ENCODE measurements around the gene HSD17B1.
"Not testable (repeated sequence)": the region's sequence is repeated elsewhere in the genome, so short reads cannot be mapped to it uniquely, and the experiment has no call there.

HSD17B1 gene

DNA sequence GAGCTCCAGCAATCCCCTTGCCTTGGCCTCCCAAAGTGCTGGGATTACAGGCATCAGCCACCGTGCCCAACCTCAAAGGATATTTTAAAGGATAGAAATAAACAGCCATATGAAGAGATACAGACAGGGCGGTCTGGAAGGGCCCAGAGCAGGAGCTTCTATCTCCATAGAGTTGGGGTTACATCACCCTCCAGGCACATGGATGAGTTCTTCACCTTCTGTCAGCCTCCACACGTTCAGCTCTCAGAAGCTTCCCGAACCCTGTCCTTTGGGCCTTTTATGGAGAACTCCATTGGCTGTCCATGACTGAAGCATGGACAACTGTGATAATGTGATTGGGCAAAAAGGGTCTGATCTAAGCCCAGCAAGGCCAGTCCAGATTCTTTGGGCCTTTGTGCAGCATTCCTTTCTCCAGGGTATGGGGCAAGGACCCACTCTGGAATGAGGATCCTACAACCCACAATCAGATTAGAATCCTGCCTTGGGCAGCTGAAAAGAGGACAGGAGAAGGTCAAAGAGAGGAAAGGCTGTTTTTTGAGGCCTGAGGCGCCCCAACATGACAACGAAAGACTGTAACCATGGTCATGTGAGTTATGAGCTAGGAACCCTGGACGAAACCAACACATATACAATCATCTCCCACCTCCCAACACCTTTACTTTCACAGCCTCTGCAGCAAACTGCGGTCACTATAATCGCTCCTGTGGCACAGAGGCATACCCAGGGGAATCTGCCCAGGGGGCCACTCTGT lies 6.8 kb upstream of the HSD17B1 start:
- DNase-seq (ENCODE audit: low read depth in 2 of 3, low spot score in 1 of 3): not testable (repeated sequence)

DNA sequence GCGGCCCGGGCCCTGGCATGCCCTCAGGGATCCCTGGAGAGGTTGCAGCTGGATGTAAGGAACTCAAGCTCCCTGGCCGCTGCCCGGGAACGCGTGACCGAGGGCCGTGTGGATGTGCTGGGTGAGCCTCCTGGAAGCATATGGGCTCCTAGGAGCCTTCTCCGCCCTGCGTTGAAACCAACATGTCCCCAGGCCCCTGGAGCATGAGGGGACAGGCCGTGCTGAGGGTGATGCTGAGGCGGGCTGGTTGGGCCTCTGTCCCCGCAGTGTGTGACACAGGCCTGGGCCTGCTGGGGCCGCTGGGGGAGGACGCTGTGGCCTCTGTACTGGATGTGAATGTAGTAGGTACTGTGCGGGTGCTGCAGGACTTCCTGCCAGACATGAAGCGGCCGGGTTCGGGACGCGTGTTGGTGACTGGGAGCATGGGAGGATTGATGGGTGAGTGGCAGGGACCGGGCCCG lies 5.7 kb upstream of the HSD17B1 start:
- no peak for DNase-seq (ENCODE audit: low read depth in 2 of 3, low spot score in 1 of 3)

DNA sequence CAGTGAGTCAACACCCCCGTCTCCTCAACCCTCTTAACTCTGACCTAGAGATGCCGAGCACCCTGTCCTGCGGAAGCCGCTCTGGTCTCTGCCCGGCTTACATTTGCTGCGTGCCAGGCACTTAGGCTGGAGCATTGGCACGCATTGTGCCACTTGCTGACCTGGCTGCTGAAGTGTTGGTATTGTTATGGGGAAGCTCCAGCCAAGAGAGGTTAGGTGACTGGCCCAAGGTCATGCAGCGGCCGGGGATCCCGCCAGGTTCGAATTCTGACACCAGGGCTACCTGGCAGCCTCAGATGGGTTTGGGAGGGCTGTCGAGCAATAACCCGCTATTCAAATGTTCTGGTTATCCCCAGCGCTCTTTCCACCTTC lies 5.0 kb upstream of the HSD17B1 start:
- DNase-seq (ENCODE audit: low read depth in 2 of 3, low spot score in 1 of 3): no peak

DNA sequence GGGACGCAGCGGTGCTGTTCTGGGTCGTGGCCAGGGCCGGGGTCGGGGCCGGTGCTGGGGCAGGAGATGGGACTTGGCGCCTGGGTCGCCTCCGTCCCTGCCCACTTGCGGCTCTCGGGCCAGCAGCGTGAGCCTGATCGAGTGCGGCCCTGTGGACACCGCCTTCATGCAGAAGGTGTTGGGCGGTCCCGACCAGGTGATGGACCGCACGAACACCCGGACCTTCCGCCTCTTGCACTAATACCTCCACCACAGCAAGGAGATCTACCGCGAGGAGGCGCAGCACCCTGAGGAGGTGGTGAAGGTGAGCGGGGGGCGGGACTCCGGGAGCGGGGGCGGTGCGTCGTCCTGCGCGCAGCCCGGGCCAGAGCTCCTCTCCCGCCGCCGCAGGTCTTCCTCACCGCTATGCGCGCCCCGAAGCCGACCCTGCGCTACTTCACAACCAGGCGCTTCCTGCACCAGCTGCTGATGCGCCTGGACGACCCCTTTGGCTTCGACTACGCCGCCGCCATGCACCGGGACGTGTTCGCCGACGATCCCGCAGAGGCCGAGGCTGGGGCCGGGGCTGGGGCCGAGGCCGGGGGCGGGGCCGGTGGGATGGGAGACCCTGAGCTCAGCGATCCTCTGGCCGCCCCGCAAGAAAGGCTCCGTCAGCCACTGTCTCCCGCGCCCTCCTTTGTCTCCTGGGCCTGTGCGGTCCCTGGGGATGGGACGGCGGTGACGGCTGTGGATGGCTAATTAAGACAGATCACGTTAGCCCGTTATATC lies 4.5 kb upstream of the HSD17B1 start:
- peak; percentile 59 to 80 (median 75) for DNase-seq (ENCODE audit: low read depth in 2 of 3, low spot score in 1 of 3)

DNA sequence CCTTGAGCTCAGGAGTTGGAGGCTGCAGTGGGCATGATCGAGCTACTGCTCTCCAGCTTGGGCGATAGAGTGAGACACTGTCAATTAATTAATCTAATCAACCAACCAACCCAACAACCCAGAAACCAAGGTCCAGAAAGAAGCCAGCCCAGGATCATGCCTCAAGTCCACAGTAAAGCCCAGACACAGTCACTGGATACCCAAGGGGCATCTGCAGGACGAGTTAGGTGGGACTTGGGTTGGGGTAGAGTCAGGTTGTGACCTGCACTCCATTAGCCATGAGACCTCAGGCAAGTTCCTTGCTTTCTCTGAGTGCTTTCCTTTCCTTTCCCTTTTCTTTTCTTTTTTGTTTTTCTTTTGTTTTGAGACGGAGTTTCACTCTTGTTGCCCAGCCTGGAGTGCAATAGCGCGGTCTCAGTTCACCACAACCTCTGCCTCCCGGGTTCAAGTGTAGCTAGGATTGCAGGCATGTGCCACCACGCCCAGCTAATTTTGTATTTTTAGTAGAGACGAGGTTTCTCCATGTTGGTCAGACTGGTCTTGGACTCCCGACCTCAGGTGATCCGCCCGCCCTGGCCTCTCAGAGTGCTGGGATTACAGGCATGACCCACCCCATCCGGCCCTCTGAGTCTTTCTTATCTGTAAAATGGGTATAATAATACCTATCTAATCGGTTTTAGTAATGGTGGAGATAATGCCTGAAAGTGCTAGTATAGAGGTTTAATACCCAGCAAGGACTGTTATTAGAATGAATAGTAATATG lies 3.5 kb upstream of the HSD17B1 start:
- DNase-seq (ENCODE audit: low read depth in 2 of 3, low spot score in 1 of 3): no peak

DNA sequence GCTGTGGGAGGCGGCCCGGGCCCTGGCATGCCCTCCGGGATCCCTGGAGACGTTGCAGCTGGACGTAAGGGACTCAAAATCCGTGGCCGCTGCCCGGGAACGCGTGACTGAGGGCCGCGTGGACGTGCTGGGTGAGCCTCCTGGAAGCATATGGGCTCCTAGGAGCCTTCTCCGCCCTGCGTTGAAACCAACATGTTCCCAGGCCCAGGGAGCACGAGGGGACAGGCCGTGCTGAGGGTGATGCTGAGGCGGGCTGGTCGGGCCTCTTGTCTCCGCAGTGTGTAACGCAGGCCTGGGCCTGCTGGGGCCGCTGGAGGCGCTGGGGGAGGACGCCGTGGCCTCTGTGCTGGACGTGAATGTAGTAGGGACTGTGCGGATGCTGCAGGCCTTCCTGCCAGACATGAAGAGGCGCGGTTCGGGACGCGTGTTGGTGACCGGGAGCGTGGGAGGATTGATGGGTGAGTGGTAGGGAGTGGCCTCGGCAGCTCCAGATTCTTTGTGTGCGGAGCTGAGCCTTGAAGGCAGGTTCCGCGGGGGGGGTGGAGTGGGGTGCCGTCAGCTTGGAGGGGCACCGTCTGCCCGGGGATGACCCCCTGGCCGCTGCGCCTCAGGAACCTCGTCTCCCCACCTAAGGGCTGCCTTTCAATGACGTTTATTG lies 567 bp downstream of the HSD17B1 start:
- DNase-seq (ENCODE audit: low read depth in 2 of 3, low spot score in 1 of 3): no peak

DNA sequence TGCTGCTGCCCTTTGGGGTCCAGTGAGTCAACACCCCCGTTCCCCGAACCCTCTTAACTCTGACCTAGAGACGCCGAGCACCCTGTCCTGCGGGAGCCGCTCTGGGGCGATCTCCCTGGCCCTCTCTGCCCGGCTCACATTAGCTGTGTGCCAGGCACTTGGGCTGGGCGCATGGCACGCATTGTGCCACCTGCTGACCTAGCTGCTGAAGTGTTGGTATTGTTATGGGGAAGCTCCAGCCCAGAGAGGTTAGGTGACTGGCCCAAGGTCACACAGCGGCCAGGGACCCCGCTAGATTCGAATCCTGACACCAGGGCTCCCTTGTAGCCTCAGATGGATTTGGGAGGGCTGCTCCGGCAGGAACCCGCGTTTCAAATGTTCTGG lies 1.1 kb downstream of the HSD17B1 start:
- no peak for DNase-seq (ENCODE audit: low read depth in 2 of 3, low spot score in 1 of 3)

DNA sequence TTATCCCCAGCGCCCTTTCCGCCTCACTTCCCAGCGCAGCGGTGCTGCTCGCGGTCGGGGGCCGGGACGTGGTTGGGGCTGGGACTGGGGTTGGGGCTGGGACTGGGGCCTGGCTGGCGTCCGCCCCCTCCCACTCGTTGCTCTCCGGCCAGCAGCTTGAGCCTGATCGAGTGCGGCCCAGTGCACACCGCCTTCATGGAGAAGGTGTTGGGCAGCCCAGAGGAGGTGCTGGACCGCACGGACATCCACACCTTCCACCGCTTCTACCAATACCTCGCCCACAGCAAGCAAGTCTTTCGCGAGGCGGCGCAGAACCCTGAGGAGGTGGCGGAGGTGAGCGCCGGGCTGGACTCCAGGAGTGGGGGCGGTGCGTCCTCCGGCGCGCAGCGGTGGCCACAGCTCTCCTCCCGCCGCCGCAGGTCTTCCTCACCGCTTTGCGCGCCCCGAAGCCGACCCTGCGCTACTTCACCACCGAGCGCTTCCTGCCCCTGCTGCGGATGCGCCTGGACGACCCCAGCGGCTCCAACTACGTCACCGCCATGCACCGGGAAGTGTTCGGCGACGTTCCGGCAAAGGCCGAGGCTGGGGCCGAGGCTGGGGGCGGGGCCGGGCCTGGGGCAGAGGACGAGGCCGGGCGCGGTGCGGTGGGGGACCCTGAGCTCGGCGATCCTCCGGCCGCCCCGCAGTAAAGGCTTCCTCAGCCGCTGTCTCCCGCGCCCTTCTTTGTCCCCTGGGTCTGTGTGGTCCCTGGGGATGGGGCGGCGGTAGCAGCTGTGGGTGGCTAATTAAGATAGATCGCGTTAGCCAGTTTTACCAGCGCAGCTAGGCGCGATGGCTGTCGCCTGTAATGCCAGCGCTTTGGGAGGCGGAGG lies 1.8 kb downstream of the HSD17B1 start:
- DNase-seq (ENCODE audit: low read depth in 2 of 3, low spot score in 1 of 3): peak in 2 of 3 donors; percentile 52 to 76

DNA sequence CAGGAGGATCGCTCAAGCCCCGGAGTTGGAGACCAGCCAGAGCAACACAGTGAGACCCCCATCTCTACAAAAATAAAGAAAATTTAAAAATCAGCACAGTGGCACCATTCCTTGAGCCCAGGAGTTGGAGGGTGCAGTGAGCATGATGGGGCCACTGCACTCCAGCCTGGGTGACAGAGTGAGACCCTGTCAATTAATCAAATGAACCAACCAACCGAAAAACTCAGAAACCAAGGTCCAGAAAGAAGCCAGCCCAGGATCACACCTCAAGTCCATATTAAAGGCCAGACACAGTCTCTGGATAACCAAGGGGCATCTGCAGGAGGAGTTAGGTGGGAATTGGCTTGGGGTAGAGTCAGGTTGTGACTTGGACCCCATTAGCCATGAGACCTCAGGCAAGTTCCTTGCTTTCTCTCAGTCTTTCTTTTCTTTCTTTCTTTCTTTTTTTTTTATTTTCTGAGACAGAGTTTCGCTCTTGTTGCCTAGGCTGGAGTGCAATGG lies 2.4 kb downstream of the HSD17B1 start:
- DNase-seq (ENCODE audit: low read depth in 2 of 3, low spot score in 1 of 3): no peak

DNA sequence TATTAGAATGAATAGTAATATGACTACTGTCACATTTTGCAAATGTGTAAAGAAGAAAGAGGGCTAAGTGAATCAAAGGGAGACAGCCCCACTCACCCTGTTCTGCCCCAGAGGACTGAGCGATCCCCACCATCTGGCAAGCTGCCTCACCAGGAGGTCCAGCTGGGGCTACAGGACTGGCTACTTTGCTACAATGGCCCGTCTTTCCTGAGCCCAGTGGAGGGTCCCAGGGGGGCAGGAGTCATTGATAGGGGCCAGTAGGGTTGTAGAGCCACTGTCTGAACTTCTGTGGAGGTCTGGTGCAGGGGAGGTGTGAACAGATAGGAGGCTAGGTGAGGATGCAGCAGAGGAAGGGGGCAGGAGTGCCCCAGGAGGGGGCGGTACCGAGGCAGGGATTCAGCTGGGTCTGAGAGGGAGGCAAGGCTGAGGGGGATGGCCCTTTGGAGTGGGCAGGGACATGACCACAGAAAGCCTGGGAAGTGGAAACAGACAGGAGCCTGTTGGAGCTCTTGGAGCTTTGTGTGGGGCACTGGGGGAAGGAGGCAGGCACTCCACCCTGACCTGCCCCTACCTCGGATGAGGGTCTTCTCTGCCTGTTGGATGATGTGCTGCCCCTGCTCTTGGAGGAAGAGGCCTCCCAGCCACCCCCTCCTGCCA lies 3.4 kb downstream of the HSD17B1 start:
- DNase-seq (ENCODE audit: low read depth in 2 of 3, low spot score in 1 of 3): not testable (repeated sequence)

DNA sequence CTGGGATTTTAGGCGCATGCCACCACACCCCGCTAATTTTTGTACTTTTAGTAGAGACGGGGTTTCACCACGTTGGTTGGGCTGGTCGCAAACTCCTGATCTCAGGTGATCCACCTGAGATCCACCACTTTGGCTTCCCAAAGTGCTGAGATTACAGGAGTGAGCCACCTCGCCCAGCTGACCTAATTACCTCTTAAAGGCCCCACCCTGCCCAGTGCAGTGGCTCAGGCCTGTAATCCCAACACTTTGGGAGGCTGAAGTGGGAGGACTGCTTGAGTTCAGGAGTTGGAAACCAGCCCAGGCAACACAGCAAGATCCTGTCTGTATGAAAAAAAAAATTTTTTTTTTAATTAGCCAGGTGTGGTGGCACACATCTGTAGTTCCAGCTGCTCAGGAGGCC lies 6.4 kb downstream of the HSD17B1 start:
- no peak for DNase-seq (ENCODE audit: low read depth in 2 of 3, low spot score in 1 of 3)

DNA sequence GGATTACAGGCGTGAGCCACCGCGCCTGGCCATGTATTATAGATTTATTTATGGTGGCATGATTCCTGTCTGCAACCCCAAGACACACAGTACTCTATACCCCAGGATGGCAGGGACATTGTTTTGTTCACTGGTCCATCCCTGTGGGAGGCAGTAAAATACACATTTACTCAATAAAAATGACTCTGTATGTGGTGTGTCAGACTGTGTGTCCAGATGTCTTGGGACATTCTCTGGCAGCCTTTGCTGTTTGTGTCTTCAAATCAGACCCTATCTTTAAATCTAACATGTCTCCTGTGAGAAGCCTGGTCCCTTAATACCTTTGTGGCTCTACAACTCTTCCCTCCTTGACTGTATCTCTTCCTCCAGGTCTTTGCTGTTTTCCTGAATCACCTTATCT lies 7.5 kb downstream of the HSD17B1 start:
- DNase-seq (ENCODE audit: low read depth in 2 of 3, low spot score in 1 of 3): no peak

DNA sequence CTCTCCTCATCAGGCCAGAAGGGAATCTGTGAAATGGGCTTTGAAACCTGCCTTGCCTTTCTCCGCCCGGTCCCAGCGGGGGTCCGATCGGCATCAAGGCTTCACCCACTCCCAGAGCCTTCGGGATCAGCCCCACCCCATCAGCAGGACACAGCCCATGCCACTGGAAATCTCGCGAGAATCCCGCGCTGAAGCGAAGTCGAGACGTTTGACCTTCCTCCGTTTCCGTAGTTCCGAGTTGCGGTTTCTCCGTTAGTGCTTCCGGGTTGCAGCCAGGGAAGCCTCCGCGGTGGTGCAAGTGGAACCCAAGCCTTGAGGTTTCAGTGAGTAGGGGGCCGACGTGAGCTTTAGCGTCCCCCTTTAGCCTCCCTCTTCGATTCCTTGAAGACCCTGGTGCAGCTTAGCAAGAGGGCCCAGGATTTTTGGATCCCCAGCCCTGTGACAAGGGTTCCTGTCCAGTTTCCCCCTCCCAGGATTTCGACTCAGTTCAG lies 9.2 kb downstream of the HSD17B1 start, which contains the start of gene COASY:
Gene COASY, plus strand, starts transcription at position 252 of the 491 bp plus-strand sequence. CDS start 475 bp downstream, outside the sequence.
- peak; percentile 90 to 94 (median 90) for DNase-seq (ENCODE audit: low read depth in 2 of 3, low spot score in 1 of 3)

DNA sequence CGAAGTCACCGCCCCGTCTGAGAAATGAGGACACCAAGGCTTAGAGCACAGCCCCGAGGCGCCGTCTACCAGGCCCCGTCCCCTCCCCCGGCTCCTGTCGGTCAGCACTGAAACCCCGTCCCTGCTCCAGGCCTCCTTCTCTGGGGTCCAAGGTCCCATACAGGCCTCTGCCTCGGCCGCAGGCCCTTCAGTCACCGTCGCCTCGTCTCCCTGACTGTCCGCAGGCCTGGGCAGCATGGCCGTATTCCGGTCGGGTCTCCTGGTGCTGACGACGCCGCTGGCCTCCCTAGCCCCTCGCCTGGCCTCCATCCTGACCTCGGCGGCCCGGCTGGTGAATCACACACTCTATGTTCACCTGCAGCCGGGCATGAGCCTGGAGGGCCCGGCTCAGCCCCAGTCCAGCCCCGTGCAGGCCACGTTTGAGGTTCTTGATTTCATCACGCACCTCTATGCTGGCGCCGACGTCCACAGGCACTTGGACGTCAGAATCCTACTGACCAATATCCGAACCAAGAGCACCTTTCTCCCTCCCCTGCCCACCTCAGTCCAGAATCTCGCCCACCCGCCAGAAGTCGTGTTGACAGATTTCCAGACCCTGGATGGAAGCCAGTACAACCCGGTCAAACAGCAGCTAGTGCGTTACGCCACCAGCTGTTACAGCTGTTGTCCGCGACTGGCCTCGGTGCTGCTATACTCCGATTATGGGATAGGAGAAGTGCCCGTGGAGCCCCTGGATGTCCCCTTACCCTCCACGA lies 9.8 kb downstream of the HSD17B1 start:
- no peak for DNase-seq (ENCODE audit: low read depth in 2 of 3, low spot score in 1 of 3)

DNA sequence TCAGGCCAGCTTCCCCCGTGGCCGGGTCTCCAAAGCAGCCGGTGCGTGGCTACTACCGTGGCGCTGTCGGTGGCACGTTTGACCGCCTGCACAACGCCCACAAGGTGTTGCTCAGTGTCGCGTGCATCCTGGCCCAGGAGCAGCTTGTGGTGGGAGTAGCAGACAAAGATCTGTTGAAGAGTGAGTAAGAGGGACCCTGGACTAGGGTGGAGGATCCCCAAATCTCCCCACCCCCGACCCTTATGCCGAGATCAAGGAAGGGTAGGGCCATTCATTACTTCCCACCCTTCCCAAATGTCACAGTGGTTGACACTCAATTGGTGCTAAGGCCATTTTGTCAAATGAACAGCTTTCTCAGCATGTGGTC lies 10.4 kb downstream of the HSD17B1 start:
- no peak for DNase-seq (ENCODE audit: low read depth in 2 of 3, low spot score in 1 of 3)

DNA sequence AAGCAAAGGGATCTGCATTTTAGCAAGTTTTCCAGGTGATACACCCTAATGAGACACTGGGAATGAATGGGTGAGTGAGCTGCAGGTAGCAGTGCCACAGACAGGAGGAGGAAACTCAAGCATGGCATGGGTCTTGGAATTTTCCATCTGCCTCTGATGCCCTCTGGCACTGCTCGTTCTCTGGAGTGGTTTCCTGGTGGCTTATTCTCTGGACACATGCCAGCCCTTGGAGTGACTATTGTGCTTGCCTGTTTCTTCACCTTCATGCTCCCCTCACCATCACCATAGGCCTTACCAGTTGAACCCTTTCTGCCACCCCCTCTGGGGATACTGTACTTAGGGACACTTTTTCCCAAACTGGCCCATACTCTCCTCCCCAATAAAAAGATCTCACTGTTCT lies 10.8 kb downstream of the HSD17B1 start:
- no peak for DNase-seq (ENCODE audit: low read depth in 2 of 3, low spot score in 1 of 3)

DNA sequence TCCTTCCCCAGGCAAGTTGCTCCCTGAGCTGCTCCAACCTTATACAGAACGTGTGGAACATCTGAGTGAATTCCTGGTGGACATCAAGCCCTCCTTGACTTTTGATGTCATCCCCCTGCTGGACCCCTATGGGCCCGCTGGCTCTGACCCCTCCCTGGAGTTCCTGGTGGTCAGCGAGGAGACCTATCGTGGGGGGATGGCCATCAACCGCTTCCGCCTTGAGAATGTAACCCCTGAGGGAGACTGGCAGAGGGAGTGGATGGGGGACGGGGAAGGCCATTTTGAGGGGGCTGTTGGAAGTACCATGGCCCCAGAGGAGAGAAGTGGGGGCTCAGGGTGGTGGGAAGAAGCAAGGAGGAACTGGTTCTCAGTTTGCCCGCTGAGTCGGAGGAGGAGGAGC lies 11.2 kb downstream of the HSD17B1 start:
- no peak for DNase-seq (ENCODE audit: low read depth in 2 of 3, low spot score in 1 of 3)

DNA sequence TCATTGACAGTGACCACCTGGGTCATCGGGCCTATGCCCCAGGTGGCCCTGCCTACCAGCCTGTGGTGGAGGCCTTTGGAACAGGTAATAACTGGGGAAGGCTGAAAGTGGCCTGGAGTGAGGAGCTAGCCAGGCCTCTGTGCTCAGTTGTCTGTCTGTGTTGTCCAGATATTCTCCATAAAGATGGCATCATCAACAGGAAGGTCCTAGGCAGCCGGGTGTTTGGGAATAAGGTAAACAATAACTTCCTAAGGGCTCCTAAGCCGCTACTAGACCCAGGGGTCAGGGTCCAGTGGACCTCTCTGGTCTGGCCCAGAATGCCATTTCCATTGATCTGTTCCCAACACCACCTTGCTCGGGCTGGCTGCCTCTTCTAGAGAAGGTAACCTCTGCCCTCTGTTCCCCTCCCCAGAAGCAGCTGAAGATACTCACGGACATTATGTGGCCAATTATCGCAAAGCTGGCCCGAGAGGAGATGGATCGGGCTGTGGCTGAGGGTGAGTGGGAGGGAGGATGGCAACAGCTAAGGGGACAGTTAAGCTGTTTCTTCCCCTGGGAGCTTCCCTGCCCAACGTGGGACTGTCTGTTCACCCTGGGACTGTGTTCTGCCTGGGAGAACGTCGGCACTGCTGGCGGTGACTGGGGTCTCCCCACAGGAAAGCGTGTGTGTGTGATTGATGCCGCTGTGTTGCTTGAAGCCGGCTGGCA lies 12.2 kb downstream of the HSD17B1 start:
- DNase-seq (ENCODE audit: low read depth in 2 of 3, low spot score in 1 of 3): no peak

Measured in stimulated activated CD4-positive, alpha-beta T cell treated with anti-CD3 and anti-CD28 coated beads, Interleukin-12 subunit alpha, Interleukin-12 subunit beta, amount 100 ng/mL, for 48 hours (primary cell).